HG03354 (cell line): ENCODE results near the gene SYDE1.

Experiments used
- ATAC-seq: cut with Tn5 transposase; IDR thresholded peaks from one replicate; pipeline ENCODE4 v1.9.1; 2021; ENCODE audit warnings: mild to moderate bottlenecking; ENCODE audit not compliant: unreplicated experiment, poor library complexity, severe bottlenecking

SYDE1 gene

DNA sequence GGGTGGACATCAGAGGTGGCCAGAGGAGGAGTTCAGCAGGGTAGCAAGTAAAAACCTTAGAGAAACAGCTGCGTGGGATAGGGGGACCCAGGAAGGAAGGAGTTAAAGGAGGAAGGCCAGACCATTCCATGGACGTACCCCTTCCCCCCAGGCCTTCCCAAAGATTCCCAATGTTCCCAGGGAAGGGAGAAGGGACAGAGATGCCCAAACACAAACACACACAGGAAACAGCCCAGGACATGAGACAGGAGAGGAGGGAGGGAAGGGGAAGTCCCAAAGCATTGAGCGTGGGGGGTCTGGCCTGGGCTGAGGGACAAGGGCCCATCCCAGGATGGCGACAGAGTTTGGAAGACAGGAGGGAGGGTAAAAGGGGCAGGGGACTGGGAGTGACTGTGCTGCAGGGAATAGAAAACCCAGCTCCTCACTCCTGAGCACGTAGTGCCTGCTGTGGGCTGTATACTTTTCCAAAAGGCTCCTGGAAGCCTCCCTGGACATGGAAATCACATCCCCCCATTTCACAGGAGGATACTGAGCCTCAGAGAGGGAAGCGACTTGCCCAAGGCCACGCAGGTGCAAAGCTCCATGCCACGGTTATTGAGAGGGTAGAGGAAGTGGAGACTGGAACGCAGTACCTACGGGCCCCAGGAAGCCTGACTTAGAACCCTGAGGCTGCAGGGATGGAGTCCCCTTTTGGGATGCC, 1.1 kb downstream of the SYDE1 start:
- no peak for ATAC-seq

DNA sequence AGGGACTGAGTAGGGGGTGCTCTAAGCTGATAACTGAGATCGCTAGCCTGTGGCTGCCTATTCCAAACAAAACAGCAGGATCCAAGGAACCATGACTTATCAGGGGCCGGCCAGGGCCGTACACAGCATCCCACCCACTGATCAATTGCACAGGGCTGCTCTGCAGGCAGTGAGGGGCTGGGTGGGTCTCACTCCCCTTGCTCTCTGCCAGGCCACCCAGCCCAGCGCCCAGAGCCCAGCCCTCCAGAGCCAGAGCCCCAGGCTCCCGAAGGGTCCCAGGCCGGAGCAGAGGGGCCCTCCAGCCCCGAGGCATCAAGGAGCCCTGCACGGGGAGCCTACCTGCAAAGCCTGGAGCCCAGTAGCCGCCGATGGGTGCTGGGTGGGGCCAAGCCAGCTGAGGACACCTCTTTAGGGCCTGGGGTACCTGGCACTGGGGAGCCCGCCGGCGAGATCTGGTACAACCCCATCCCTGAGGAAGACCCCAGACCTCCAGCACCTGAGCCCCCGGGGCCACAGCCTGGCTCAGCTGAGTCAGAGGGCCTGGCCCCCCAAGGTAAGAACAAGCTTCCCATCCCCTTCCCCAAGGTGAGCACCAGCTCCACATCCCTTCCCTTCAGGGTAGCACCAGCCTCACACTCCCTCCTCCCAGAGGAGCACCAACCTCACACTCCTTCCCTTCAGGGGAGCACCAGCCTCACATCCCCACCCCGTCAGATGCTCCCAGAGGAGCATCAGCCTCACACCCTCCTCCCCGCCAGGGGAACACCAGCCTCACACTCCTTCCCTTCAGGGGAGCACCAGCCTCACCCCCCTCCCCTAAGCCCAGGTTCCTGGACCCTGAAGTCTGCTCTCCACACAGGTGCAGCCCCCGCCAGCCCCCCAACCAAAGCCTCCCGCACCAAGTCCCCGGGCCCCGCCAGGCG, 1.9 kb downstream of the SYDE1 start:
- no peak for ATAC-seq

DNA sequence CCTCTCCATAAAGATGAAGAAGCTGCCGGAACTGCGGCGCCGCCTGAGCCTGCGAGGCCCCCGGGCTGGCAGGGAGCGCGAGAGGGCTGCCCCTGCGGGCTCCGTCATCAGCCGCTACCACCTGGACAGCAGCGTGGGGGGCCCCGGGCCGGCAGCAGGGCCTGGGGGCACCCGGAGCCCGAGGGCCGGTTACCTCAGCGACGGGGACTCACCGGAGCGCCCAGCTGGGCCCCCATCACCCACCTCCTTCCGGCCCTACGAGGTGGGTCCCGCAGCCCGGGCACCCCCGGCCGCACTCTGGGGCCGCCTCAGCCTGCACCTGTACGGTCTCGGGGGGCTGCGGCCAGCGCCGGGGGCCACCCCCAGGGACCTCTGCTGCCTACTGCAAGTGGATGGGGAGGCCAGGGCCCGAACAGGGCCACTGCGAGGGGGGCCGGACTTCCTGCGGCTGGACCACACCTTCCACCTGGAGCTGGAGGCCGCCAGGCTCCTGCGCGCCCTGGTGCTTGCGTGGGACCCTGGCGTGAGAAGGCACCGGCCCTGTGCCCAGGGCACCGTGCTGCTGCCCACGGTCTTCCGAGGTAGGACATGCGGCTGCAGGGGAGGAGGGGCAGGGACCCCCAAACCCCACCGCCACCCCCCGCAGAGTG, 2.7 kb downstream of the SYDE1 start:
- no peak for ATAC-seq

DNA sequence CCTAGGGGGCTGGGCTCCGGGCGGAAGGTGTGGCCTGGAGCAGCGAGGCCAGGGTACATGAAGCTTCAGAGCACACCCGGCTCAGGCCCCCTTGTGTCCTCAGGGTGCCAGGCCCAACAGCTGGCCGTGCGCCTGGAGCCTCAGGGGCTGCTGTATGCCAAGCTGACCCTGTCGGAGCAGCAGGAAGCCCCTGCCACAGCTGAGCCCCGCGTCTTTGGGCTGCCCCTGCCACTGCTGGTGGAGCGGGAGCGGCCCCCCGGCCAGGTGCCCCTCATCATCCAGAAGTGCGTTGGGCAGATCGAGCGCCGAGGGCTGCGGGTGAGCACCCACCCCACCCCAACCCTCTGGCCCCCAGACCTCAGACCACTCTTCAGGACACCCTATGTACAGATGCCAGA, 3.2 kb downstream of the SYDE1 start:
- ATAC-seq = no peak

DNA sequence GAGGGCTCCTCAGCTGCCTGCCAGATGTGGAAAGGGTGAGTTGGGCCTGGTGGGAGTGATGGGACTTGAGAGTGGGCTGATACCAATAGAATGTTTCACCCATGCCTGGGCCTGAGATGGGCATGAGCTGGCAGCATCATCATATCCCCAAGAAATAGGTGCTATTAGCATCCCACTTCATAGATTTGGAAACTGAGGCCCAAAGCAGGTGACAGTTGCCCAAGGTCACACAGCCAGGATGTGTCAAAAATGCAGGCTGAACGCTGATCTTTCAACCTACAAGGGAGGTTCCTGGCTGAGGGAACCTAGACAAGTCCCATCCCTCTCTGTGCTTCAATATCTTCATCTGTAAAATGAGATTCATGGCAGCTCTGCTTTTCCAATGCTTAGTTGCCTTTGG, 4.6 kb downstream of the SYDE1 start:
- no peak for ATAC-seq

DNA sequence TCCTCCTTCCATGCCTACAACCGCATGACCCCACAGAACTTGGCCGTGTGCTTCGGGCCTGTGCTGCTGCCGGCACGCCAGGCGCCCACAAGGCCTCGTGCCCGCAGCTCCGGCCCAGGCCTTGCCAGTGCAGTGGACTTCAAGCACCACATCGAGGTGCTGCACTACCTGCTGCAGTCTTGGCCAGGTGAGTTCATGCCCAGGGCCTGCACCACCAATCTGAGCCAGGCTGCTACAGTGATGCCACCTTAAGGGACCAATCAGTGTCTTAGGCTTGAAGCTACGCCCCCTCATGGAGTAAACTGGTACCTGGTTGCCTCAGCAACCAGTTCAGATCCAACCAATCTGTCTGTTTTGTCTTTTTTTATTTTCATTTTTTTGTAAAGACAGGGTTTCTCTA, 5.2 kb downstream of the SYDE1 start:
- ATAC-seq = no peak

DNA sequence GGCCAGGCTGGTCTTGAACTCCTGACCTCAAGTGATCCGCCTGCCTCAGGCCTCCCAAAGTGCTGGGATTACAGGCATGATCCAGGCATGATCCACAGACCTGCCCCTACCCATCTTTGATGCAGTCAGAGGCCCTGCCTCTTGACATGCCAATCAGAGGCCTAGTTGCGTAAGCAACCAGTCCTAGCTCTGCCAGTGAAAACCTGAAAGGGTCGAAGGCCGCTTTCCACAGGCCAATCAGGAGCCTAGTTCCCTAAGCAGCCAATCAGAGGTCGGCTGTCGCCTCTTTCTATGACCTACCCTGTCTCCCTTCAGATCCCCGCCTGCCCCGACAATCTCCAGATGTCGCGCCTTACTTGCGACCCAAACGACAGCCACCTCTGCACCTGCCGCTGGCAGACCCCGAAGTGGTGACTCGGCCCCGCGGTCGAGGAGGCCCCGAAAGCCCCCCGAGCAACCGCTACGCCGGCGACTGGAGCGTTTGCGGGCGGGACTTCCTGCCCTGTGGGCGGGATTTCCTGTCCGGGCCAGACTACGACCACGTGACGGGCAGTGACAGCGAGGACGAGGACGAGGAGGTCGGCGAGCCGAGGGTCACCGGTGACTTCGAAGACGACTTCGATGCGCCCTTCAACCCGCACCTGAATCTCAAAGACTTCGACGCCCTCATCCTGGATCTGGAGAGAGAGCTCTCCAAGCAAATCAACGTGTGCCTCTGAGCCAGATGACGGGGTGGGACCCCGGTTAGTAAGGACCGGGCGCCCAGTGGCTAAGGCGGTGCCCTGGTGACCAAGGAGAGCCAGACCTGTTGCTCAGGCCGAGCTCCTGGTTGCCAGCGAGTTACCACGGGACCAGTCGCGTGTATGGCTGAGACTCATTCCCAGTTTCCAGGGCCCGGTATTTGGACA, 6.3 kb downstream of the SYDE1 start:
- no peak for ATAC-seq

DNA sequence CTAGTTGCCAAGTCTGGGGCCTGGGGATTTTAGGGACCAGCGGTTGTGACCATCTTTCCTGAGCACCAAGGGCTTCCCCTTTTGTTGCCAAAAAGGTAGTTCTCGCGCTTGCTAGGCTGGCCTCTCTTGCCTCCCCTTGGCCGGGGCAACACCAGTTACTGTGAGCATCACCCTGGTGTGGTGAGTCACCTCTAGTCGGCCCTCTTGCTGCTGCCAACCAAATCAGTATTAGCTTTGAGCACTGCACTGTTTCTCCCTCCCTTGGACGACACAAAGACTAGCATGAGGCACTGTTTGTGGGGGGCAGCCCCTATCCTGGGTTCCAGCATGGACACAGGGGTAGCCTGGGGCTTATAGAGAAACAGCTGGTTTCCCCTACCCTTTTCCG, 6.9 kb downstream of the SYDE1 start:
- ATAC-seq = no peak

DNA sequence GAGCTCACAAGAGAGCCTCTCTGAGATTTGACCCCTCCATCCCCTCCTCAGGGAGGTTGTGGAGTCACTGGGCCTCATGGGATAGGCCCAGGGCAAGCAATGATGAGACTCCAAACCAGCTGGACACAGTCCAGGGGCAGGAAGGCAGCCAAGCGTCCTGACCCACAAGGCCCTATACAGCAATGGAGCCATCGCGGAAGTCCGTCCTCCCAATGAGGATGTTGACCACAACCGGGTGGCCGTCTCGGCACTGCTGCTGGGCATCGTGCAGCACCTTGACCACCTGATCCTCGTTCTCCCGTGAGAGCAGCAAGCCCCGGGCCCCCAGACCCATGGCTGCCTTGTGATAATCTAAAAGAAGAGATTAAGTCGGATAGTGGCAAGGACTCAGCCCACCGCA, 7.9 kb downstream of the SYDE1 start:
- no peak for ATAC-seq

DNA sequence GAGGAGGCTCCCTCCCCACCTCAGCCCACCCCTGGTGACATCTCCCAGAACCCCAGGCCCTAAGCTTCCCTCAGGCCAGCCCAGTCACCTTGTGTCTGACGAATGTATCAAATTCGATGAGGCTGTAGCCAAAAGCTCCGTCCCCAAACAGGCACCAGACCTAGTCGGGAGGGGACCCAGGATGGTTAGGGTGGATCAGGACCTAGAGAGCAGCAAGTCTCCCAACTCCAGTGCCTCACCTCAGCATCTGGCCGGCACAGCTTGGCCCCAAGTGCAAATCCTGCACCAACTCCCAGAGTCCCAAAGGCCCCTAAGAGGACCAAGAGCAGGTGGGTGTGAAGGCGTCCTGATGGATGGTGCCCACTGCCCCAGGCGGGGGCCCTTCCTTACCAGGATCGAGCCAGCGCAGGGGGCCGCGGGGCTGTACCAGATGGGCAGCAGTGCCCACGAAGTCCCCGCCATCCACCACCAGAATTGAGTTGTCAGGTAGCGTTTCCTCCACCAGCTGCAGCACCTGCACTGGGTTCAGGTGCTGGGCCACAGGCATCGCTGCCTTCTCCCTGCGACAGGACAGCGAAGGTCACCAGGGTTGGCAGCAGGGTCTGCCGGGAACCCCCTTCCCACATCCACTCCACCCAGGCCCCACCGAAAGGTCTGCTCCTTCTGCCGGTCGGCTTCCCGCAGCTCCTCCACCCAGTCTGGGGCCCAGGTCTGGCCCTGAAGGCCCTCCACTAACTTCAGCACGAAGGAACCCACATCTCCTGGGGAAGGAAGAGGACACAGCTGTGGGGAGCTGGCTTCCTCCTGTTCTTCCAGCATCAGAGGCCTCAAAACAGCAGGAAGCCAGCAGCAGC, 8.8 kb downstream of the SYDE1 start:
- no peak for ATAC-seq

DNA sequence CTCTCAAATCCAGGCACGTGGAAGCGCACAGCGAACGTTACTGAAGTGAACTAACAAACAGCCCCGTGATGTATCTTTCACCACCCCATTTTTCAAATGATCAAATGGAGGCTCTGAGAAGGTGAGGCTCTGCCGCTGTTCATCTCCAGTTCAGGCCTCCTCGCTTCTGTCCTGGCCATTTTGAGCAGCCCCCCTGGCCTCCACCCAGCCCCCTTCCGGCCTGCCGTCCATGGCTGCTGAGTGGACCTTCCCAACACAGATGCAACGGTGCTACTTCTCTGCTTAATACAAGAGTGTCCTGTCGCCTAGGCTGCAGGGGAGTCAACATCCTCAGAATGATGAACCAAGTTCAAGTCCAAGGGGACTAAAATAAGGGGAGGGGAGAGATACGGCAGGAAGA, 9.7 kb downstream of the SYDE1 start:
- ATAC-seq = no peak

DNA sequence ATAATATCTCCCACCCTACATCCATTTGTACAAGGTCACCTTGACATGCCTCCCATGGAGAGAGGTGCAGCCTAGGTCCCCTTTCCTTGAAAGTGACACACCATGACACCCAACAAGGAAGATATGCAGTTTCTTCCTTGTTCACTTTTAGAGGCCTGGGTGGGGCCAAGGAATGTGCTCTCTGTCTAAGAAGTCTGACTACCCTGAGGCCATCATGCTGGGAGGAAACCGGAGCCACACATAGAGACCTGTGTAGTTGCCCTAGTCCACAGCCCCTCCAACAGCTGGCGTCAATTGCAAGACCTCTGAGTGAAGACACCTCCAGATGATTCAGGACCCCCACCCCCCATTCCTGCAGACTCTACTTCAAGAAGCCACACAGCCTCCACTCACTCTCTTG, 11.0 kb downstream of the SYDE1 start:
- ATAC-seq = no peak

DNA sequence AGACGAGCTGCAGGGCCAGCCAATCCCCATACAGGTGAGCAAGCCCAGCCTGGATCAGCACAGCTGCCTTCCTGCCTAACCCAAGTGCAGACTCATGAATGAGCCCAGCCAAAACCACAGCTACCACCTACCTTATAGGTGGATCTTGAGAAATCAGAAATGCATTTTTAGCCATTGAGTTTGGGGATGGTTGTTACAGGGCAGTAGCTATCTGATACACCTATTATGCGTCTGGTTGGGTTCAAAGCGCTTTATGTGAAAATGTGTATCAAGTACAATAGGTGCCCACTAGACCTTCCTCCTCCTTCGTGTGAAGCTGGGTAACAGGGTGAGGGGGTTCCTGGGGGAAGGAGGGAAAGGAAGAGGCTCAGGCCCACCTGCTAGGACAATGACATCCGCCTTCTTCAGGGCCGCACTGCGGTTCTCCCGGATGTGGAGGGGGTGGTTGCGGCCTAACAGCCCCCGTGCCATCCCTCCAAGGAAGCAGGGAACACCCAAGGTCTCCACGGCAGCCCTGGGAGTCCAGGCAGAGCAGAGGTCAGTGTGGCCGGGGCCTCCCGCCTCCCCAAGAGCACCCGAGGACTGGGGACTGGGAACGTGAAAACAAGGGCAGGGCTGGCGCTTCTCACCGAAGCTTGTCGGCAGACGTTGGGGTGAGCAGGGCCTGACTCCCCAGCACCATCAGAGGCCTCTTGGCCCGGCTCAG, 11.7 kb downstream of the SYDE1 start:
- ATAC-seq = no peak

DNA sequence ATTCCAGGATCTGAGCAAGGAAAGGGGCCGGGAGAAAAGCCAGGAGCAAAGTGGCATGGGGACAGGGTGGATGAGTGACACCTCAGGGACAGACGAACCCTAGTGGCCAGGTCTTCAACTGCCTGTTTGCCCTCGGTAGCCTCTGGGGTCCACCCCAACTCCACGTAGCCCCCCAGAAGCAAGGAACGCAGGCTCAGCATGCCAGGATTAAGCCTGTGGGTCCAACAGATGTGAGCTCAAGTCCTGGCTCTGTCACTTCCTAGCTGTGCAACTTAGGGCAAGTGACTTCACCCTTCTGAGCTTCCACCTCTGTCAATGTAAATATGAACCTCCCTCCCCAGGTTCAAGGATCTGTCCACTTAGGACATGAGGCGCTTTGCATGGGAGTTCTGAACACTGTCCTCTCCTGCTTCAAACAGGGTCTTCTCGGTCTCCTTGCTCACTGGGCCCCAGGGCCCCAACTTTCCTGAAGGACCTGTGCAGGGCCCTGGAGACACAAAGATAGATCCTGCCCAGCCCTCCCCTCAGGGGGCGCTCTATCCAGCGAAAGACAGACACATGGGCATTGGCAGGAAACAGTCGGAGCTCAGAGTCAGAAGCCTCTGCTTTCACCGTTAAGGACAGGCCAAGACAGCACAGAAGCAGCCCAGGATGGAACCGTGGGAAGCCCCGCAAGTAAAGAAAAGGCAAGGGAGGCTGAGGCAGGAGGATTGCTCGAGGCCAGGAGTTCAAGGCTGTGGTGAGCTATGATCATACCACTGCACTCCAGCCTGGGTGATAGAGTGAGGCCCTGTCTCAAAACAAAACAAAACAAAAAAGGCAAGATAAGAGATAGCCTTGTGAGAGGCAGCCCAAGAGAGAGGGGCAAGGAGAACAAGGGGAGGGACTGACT, 13.2 kb downstream of the SYDE1 start:
- ATAC-seq = no peak

DNA sequence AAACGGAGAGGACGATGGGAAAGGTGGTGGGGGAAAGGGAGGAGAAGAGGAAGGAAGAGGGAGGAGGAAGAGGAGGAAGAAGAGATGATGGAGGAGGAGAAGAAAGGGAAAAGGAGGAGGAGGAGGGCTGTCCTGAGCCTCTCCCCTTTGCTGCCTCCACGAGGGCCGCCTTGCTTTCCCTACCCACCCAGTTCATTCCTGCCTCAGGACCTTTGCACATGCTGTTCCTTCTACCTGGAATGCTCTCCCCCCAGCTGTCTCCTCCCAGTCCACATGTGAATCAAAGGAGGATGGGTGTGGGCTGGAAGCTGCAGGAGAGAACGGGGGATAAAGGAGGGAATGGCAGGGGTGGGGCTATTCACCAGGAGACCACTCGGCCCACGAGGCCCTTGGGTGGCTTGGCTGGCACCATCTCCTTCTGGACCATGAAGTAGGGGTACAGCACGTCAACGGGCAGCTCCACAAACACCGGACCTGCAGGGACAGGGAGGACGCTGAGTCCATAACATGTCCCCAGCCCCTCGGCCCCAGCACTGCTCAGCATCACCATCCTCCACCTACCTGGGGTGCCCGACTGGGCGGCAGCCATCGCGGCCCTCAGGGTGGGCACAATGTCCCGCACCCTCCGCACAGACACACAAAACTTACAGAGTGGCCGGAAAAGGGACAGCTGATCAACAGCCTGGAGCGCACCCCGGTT, 15.3 kb downstream of the SYDE1 start:
- no peak for ATAC-seq

DNA sequence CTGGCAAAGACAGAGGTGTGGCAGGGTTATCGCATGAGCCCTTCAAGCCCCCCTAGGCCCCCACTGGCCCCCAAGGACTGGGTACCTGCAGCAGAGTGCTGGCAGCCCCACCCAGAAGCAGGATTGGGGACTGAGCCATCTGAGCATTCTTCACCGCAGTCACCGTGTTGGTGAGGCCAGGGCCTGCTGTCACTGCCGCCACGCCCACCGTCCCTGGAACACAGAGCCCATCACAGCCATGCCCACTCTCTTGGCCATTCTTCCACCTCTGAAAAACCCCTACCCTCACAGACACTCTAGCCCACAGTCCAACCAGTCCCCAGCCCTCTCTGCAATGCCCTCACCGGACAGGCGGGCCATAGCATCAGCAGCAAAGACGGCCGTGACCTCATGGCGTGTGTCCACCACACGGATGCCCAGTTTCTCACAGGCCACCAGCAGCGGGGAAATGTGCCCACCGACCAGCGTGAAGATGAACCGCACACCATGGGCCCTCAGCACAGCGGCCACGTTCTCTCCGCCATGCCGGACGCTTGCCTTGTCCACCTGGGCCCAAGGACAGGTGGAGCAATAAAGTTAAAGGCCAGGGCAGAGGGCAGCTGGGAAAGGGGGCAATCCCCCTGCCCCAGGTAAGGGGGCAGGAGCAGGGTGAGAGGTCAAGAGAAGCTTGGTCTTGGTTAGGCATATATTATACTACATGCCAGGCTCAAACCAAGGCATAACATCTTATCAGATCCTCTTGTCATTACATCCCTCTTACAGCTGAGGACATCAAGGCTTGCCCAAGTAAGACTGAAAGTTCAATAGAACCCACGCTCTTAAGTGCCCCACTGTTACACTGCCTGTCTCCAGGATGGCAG, 16.1 kb downstream of the SYDE1 start:
- no peak for ATAC-seq
